CD4-positive, alpha-beta T cell treated with Interleukin-6 at 100 ng/mL for 8 hours (primary cell): ENCODE data around the gene PXMP2.
A peak's percentile ranks its signal among the peaks of the same experiment; 100 is the strongest.

ENCODE experiments used
- DNase-seq: peaks from one replicate; pipeline ENCODE4 v3.0.0-alpha.2; 2020; ENCODE audit warnings: mixed read lengths, low spot score

The PXMP2 gene

DNA sequence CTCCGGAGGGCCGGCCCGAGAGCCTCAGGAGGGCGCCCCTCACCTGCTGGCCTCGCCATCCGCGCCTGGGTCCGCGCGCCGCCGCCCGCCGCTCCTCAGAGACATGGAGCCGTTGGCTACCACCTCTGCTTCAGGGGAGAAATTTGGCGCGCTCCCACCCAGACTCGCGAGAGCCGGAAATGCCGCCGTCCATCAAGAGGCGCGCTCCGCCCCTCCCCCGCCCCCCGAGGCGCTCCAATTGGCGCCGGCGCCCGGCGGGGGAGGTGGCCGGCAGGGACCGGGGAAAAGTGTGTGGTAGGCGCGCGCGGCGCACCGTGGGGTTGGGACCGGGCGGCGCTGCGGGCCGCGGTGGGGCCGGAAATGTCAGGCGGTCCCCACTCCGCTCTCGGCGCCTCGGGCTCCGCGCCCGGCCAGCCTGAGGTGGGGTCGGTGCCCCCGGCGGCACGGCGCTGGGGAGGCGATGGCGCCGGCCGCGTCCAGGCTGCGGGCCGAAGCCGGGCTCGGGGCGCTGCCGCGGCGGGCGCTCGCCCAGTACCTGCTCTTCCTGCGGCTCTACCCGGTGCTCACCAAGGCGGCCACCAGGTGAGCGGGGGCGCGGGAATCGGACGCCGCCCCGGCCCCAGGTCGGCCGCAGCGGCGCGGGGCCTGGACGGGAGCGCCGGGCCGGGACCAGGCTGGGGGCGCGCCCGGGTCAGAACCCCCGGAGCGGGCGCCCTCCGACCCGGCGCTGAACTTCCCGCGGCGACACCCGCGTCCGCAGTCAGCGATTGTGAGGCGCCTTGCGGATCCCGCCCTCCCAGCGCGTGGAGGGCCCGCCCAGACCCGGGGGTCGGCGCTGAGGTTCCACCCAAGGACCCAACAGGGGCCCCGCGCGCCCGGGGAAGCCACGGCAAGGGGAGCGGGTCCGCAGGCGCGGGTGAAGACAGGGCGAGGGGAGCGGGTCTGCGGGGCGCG is at the start of gene PXMP2, which contains the start of gene POLE:
TSS of gene PXMP2 (plus strand) at position 377 of the 954 bp plus-strand sequence. CDS start at position 461, 84 bp downstream.
TSS of gene POLE (minus strand) at position 132 of the 954 bp plus-strand sequence. CDS start at position 105, 27 bp downstream.
- DNase-seq = peak; percentile 92

DNA sequence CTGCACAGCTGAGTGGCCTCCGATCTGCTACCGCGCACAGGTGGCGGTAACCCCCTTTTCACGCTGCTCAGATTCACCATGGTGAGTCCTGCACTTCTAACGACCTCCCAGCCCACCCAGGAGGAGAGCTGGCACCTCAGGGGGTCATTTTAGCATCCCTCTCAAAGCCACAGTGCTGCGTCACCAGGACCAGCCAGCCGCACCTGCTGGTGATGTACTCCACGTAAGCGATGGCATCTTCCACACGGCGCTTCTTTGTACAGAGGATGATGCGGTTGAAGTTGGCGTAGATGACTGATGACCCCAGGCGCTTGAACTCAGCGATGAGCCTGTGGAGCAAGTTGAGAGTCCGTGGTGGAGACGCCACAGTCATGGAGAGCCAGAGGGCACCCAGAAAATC is 49.6 kb upstream of the PXMP2 start:
- no peak for DNase-seq

DNA sequence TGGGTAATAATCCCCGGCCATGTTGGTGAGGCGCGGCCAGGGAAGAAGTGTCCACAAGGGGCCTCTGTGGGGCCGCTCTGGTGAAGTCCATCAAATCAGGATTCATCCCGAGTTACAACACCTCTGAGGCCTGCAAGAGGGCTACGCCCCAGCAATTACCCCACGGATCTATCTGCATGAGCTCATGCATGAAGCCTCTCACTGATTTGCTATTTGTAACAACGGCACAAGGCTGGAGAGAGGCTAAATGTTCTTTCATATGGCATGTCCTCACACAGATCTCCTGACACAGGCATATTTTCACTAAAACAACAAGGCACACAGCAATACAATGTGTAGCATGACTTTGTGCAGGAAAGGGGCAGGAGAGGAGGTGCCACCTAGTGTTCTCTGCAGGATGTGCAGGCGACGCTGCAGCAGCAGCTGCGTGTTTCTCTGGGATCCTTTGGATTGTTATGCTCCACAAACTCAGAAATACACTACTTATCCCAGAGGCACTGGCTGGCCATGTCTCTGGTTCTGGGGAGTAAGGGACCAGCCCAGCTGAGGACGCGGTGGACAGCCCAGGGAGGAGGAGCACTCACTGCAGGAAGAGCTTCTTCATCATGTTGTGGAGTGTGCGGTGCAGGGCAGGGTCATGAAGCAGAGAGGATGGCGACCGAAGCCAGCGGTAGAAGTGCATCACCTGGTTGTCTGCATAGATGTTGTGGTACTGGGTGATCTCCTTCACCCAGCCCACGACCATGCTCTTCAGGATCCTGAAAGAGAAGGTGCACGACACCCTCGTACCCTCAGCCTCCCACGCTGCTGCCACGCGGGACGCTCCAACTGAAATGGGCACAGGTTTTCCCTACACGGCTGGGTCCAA is 48.6 kb upstream of the PXMP2 start:
- DNase-seq = no peak

DNA sequence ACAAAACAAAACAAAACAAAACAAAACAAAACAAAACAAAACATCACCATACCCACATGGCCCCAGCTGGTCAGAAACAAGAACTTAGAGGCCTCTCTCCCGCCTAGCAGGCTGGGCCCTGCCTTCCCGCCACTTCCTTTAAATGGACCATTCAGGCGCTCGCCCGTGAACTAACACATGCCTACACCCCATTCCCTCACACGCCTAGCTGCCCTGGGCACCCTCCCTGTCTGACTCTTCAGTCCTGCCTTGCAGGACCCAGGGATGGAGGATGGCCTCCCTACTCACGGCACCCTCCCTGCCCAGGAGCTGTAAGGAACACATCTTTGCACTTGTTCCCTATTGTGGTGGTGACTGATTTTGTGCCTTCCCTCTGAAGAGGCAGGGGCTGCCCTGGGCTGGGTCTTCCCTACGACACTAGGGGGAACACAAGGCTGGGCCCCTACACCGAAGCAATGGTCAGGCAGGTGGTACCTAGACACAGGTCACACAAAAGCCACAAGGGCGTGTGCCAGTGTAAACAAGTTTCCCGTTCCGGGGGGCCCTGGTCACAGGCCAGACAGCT is 47.3 kb upstream of the PXMP2 start:
- DNase-seq = no peak

DNA sequence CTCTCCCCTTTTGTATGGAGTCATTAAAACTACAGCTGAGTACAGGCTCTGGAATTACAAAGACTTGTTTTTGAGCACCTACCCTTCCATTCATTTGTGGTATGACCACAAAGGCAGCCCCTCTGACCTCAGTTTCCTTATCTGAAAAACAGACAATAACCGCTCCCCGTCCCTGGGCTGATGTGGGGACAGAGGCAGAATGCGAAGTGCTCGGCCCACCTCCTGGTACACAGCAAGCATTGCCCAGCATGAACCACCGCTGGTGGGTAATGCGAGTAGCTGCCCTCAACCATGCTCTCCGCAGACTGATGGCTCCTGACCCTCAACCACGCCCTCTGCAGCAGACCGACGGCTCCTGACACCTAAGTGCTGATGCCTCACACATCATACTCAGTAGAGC is 46.5 kb upstream of the PXMP2 start:
- no peak for DNase-seq

DNA sequence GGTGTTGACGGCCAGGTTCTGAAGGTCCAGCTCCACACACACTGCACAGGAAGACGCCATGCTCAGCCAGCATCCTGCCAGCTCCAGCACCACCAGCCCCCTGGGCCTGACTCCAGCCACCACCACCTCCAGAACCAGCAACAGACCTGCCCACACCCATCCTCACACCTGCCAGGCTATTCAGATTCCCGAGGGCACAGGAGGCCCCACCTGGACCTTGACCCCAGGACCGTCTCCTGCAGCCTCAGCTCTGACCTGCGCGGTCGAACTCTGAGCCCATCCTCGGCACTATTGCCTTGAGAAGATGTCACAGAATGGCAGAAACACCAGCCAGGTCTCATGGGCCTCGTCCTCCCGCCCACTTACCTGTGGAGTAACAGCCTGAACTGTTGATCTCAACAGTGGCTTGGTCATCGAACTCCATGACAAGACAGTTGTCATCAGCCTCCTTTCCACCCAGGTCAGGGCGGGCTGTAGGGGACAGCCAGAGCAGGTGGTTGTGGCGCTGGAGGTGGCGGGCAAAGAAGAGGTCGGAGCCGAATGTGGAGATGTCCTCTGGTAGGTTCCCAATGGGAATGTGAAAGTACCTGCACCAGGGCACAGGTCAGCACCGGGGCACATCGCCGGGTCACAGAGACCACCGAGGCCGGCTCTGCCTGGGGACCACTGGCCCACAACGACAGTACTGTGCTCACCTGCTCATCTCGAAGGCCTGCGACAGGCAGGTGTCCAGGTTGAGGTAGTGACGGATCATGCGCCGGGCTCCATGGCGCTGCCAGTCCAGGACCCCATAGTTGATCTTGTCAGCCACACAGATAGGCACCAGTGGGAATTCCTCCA is 45.4 kb upstream of the PXMP2 start:
- no peak for DNase-seq

DNA sequence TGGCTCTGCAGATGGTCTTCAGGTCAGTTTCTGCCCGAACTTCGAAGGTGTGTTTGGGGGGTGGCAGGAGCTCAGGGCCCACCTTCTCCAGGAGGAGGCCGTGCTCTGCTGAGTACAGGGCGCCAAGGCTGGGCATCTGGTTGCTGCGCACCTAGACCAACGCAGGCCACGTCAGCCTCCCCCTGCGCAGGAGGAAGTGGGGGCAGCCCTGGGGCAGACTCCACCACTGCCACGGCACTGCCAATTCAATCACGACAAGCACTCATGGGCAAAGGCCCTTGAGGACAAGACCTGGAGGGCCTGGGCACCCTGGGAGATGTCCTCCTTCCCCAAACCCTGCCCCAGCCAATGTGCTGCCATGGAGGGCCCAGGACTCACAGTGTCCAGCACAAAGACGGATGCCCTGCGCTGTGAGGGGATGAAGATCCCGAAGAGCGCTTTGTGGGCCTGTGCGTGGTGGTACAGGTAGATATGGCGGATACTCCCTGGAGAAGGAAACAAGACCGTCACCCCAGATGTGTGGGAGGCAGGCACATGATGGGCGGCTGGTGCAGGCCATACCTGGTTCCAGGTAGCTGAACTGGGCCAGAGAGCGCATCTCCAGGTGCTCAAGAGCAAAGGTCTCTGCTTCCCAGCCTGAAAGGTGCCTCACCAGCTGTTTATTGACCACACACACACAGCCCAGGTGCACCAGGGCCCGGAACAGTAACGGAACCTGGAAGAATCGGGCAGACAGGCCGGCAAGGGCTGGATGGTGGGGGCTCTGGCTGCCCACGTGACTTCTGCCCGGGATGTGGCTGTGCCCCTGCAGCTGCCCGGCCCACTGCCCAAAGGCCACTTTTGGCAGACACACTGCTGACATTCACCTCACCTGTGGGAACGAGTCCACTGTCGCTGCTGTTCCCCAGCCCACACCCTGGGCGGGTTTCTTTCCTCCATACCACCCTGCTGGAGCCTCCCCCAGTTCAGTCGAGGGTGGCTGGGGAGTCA is 44.2 kb upstream of the PXMP2 start:
- no peak for DNase-seq

DNA sequence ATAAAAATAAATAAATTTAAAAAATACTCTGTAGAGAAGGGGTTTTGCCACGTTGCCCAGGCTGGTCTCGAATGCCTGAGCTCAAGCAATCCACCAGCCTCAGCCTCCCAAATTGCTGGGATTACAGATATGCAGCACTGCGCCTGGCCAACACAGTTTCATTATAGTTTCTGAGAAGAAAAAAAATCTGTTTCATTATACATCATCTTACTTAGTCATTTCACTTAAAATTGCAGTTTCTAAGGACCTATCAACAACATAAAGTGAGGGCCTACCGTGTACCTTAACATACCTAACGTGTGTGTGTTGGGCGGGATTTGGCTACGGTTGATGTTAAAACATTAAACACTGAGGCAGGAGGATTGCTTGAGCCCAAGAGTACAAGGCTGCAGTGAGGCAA is 40.5 kb upstream of the PXMP2 start:
- DNase-seq = no peak

DNA sequence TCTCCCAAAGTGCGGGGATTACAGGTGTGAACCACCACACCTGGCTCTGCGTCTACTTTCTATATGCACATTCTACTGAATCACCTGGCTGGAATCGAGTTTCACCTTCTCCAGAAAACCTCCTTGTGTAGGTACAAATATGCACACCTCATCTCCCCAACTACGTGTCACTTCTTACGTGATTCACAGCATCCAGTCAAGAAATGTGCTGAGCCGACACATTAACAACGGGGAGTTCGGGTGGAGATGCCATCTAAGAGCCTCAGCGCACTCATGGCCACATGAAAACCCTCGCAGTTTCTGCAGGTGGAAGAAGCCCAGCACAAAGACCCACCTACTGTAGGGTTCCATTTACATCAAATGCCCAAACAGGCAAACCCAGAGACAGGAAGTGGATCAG is 39.5 kb upstream of the PXMP2 start:
- DNase-seq = no peak

DNA sequence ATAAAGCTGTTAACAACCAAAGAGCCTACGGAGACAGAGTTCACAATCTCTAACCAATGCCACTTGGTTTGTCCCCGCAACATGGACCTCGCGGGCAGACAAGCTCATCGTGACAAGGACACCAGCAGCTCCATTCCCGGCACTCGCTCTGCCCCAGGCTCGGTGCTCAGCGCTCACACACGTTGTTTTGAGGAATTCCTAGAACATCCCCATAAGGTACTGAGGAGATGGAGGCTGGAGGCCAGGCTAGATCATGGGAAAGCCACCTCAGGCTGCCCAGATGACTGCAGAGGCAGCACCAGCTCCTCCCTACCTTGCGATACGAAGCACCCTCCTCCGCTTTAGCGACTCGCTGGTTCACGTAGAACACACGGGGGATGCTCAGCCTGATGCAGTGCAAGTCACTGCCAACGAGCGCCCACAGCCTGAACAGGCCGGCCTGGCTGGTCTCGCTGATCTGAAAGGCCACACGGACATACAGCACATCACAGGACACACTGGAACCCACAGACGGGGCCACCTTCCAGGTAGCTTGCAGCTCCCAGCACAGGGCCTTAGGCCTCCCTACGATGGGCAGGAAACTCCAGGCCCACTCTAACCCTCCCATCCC is 38.7 kb upstream of the PXMP2 start:
- DNase-seq = no peak

DNA sequence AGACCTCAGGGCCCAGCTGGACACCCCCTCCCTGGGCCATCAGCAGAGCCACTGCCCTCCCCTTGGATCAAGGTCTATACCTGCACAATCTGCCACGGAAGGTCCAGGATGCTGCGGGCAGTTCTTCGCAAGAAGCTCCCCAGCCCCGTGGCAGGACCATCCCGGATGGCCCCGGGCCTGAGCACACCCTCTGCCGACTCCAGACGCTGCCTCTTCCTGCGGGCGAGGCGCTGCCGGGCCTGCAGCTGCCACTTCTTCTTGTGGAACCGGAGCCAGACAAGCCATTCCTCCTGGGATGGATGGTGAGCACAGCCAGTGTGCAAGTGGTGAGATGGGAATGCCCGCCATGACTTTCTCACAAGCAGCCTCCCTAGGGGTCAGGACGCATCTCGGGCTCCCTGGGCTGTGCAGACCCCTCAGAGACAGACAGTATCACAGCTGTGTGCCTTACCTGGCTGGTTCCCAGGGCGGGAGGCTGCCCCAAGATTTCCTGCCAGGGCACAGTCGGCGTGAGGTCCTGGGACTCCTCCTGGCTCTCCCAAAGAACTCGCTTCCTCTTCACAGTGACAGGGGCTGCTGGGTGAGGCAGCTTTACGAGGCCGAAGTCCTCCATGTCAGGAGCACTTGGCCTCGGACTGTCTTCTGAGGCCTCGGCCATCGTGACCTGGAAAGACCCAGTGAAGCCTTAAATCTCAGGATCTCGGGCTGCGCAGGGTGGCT is 38.0 kb upstream of the PXMP2 start:
- DNase-seq = no peak

DNA sequence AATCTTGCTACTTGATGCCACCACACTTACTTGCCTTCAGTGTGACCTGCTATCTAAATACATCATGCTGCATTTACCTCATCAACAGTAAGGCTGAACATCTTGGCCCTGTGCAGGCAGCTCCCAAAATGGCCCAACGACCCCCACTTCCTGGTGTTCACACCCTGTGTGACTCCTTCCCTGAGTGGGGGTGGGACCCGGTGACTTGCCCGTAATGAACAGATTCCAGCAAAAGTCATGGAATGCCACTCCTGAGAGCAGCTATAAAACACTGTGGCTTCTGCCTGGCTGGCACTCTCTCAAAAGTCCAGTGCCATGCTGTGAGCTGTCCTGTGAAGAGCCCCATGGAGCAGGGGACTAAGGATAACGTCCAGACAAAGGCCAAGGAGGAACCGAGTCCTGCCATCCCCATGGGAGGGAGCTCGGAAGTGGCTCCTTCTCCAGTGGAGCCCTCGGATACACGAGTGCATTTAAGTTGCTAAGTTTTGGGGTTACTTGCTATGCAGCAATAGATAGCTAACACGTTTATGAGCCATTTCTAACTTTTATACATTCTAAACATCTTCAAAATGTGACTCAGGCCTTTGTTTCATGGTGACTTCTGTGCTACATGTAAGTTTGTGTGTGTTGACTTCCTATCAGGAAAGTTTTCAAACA is 35.8 kb upstream of the PXMP2 start:
- DNase-seq = no peak

DNA sequence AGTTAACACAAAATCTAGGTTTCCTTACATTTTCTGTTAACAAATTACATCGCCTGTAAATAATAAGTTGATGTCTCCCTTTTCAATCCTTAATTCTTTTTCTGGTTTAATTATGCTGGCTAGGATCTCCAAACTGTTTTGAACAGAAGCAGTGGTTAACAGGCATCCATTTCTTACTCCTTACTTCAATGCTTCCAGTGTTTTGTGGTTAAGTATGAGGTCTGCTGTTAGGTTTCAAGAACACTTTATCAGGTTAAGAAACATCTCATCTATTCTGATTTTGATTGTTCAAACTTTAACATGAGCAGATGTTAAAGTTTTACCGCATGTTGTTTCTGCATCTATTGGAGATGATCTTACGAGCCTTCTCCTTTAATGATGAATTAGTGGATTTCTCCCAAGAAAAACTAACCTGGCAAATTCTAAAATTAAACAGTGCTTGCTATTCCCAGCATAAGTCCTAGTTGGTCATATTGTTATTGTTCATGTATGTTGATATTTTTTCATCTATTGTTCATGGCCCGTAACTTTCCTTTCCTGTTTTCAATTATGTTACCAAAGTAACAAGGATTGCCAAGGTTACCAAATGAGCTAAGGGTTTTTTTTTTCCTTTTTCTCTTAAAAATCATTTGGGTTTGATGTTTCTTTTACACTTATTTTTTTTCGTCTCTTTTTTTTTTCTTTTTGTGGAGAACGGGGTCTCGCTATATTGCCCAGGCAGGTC is 33.7 kb upstream of the PXMP2 start:
- DNase-seq = no peak

DNA sequence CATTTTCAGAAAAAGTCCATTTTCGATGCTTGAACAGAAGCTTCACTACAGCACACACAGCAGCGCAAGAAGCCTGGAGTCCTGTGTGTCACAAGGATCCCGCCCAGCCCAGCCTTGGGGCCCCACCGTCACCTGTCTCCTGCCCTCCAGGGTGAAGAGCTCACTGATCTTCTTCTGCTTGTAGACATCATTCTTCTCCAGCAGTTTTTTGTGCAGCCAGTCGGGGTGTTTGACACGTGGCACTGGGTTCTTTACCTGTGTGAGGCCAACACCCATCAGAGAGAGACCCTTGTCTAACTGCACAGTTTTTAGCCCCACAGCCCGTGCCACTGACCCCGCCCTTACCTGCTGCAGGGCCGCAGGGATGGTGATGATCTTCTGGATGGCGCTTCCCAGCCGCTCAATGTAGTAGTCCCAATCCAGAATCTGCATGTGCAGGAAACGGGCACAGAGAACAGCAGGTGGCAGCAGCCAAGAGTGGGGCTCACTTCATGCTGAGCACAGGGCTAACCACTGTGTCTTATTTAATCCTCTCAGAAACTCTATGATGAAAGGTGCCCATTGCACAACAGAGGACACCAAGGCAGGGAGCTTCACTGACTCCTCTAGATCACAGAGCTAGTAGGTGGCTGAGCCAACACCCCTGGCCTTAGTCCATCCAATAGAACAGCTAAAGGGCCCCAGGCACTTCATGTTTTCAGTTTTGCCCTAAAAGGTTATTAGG is 30.2 kb upstream of the PXMP2 start:
- no peak for DNase-seq

DNA sequence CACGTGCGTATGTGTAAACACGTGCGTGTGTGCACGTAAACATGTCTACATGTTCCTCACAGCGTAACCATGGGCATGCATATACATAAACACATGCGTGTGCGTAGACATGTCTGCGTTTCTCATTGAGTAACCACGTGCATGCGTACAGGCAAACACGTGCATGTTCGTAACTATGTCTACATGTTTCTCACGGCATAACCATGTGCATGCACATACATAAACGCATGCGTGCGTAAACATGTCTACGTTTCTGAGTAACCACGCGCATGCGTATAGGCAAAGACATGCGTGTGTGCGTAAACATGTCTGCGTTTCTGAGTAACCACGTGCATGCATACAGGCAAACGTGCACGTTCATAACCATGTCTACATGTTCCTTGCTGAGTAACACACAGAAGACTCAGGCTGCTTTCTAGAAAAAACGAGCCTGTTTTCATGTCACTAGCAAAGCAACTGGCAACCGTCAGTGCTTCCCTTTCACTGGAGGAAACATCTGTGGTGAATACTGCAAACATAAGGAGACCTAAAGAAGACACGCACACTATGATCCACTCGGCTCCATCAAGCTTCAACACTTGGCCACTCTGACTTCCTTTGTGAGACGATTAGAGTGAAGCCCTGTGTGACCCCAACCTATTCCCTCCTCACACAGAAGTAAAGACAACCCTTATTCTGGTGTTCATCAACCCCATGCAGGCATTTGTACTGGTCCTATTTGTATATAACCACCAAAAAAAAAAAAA is 29.1 kb upstream of the PXMP2 start:
- DNase-seq = no peak

DNA sequence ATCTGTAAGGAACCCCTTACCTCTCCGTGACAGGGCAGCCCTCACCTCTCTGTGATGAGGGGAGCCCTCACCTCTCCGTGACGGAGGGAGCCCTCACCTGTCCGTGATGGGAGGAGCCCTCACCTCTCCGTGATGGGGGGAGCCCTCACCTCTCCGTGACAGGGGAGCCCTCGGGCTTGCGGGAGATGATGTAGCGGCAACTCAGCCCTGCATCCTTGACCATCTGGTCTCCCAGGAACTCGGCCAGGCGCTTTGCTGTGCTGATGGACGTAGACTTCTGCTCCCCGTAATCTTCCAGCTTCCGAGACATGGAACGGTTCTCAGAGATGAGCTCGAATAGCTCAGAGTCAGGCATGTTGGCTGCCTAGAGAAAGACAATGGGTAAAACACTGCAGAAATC is 28.2 kb upstream of the PXMP2 start:
- no peak for DNase-seq

DNA sequence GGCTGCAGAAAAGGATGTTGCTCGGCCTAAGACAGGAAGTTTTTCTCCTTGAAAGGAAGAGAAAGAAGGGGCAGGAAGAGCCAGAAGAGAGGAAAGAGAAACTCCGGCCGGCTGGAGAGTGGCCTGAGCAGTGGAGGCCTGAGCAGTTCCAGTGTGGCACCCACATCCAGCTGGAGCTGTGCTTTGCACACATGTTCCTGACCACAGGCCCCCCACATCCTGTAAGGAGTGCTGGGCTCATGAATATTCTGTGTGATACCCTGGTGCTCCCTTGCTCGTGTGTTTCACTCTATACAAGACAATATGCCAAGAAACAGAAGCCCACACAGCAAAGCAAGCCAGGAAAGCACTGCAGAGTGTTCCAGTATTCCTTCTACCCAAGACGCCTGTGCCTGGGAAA is 27.3 kb upstream of the PXMP2 start:
- DNase-seq = no peak
